Epithelial cell of proximal tubule (primary cell): ENCODE measurements around the gene R3HDM2. TPM values are rescaled to one million over a fixed set of nuclear protein-coding genes. Genes with fewer than 3 reads are reported as not detected.

ENCODE experiments used
- DNase-seq: peaks from one replicate; pipeline ENCODE4 v3.0.0-alpha.2; 2011; ENCODE audit warnings: low read depth
- H3K4me3 ChIP-seq: 2 replicates; pipeline ENCODE4 v1.5.1; 2011; ENCODE audit warnings: low read depth, mild to moderate bottlenecking, low read length
- CTCF ChIP-seq: conservative IDR thresholded peaks from 2 replicates; pipeline ENCODE4 v1.5.1; 2012; ENCODE audit warnings: low read depth, mild to moderate bottlenecking, low read length
- total RNA-seq: library from RNA; depleted of rRNA; stranded (reverse); fragments of >200 nt; gene quantifications from 2 replicates; pipeline ENCODE4 v1.2.3, GENCODE V29; 2015

R3HDM2 gene
- total RNA-seq, 1 donor from 2014 or later = 12.5 TPM

GRCh38 chr12:57223191-57224165 is 207.4 kb downstream of the R3HDM2 start:
- DNase-seq = no peak
- H3K4me3 ChIP-seq = no peak overlapping the region
- no peak for TF ChIP-seq CTCF

GRCh38 chr12:57222286-57223190 is 208.3 kb downstream of the R3HDM2 start:
- TF ChIP-seq CTCF = no peak
- H3K4me3 ChIP-seq = no peak overlapping the region
- DNase-seq = no peak

- H3K4me3 ChIP-seq = no peak overlapping the region
- DNase-seq = no peak
- TF ChIP-seq CTCF = no peak
Observed at GRCh38 chr12:57221169-57221917, 209.5 kb downstream of the R3HDM2 start.

- no peak for DNase-seq
- no peak overlapping the region for H3K4me3 ChIP-seq
- no peak for TF ChIP-seq CTCF
Observed at GRCh38 chr12:57220770-57221168, 210.1 kb downstream of the R3HDM2 start.

GRCh38 chr12:57219993-57220754 is 210.7 kb downstream of the R3HDM2 start:
- H3K4me3 ChIP-seq = no peak overlapping the region
- TF ChIP-seq CTCF = no peak
- no peak for DNase-seq
